ENCODE data around the gene FZD7.

- TF ChIP-seq, protein P1, sequence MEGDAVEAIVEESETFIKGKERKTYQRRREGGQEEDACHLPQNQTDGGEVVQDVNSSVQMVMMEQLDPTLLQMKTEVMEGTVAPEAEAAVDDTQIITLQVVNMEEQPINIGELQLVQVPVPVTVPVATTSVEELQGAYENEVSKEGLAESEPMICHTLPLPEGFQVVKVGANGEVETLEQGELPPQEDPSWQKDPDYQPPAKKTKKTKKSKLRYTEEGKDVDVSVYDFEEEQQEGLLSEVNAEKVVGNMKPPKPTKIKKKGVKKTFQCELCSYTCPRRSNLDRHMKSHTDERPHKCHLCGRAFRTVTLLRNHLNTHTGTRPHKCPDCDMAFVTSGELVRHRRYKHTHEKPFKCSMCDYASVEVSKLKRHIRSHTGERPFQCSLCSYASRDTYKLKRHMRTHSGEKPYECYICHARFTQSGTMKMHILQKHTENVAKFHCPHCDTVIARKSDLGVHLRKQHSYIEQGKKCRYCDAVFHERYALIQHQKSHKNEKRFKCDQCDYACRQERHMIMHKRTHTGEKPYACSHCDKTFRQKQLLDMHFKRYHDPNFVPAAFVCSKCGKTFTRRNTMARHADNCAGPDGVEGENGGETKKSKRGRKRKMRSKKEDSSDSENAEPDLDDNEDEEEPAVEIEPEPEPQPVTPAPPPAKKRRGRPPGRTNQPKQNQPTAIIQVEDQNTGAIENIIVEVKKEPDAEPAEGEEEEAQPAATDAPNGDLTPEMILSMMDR (optimal IDR thresholded peaks at IDR 0.05 in 1 of 3, IDR thresholded peaks at IDR 0.05 in 1 of 3, conservative IDR thresholded peaks at IDR 0.05 in 1 of 3; ENCODE audit: extremely low read depth in 1 of 3, insufficient read depth in 2 of 3, low read length in 3 of 3) = no peak
- TF ChIP-seq EZH2 (IDR thresholded peaks at IDR 0.05; ENCODE audit: low read length) = no peak
These were observed 27.4 kb upstream of the FZD7 start for GRCh38 chr2:202006301-202006700.

Data from keratinocyte (primary cell).